Small intestine (tissue), 7 donors: ENCODE data around the gene DHX15. TPM values are rescaled to one million over a fixed set of nuclear protein-coding genes. Genes with fewer than 3 reads are reported as not detected.
"Not testable (repeated sequence)": the region's sequence is repeated elsewhere in the genome, so short reads cannot be mapped to it uniquely, and the experiment has no call there.

Experiments
- DNase-seq, 2 donors: peaks; one replicate each; pipeline versions ENCODE4 v3.0.0 to v3.0.0-alpha.2; 2013
- FAIRE-seq: peaks from 2 replicates; lab custom pipeline; 2012; peaks lifted over from hg19 to GRCh38; lab: Jason Lieb, UNC
- H3K27ac ChIP-seq, 3 donors: one replicate each; pipeline ENCODE4 v1.5.1; 2013; ENCODE audit warnings: low read length in 2 of 3, mild to moderate bottlenecking in 2 of 3, control low read depth in 1 of 3, inconsistent platforms in 1 of 3, low read depth in 1 of 3, moderate library complexity in 1 of 3
- H3K27me3 ChIP-seq, 3 donors: one replicate each; pipeline ENCODE4 v1.6.1; 2013; ENCODE audit warnings: low read length in 3 of 3, inconsistent platforms in 1 of 3; ENCODE audit not compliant: control insufficient read depth in 3 of 3, insufficient read depth in 3 of 3
- H3K36me3 ChIP-seq, 3 donors: one replicate each; pipeline ENCODE4 v1.6.1; 2013; ENCODE audit warnings: low read length in 3 of 3, inconsistent platforms in 1 of 3, low read depth in 1 of 3, mild to moderate bottlenecking in 1 of 3, moderate library complexity in 1 of 3; ENCODE audit not compliant: control insufficient read depth in 3 of 3, insufficient read depth in 2 of 3
- H3K4me1 ChIP-seq, 3 donors: one replicate each; pipeline ENCODE4 v1.6.1; 2013; ENCODE audit warnings: low read length in 2 of 3, inconsistent platforms in 1 of 3, low read depth in 1 of 3, mild to moderate bottlenecking in 1 of 3, moderate library complexity in 1 of 3; ENCODE audit not compliant: control insufficient read depth in 3 of 3, insufficient read depth in 2 of 3
- H3K4me3 ChIP-seq, 3 donors: one replicate each; pipeline ENCODE4 v1.5.1; 2013; ENCODE audit warnings: low read length in 3 of 3, control low read depth in 1 of 3, inconsistent platforms in 1 of 3, low read depth in 1 of 3, mild to moderate bottlenecking in 1 of 3, moderate library complexity in 1 of 3
- H3K9me3 ChIP-seq, 2 donors: one replicate each; pipeline ENCODE4 v1.6.1; 2013; ENCODE audit warnings: low read depth in 1 of 2, low read length in 1 of 2; ENCODE audit not compliant: control insufficient read depth in 2 of 2, insufficient read depth in 1 of 2
- WGBS, 3 donors: extraction: QIAGEN DNeasy Blood & Tissue Kit; methylation state at CpG; one replicate each; pipeline ENCODE4 v1.1.7; 2013; 5-methylcytosine and 5-hydroxymethylcytosine counted together
- polyA plus RNA-seq, 4 donors: library from polyadenylated mRNA; stranded (reverse) in 3 of 4; unstranded in 1 of 4; fragments of 200-250 nt in 3 of 4; fragments of 120-200 nt in 1 of 4; gene quantifications; one replicate each; pipeline versions ENCODE4 v1.2.1 to v1.2.3, GENCODE V29; 2013
- donor health status: healthy with polysubstance abuse.
- donor health status: control.
- donor health status: control.
- donor health status: Bipolar disorder and iron deficiency.
- donor health status: healthy.

Gene DHX15
- polyA plus RNA-seq, 4 donors = 47.6 to 129 (median 54.2) TPM

DNA sequence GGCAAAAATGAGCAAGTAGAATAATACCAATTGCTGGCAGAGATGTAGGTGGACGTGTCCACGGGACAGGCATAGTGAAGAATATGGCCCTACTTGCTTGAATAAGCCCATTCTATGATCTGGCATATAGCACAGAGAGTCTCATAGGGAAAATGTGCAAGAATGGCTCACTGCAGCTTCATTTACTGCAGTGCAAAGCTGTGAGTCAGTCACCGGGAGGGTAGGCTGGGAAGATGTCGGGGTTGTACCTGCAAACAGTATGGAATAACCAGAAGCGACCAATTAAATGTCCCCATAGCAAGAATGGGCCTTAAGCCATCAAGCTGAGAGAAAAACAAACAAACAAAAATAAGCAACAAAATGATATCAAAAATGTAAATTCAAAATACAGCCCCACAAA lies 74.3 kb downstream of the DHX15 start:
- Histone ChIP-seq H3K27ac (no peak overlapping the region), H3K9me3 (no peaks in the 10 kb centered on the region), H3K4me1 (no peaks in the 10 kb centered on the region), H3K4me3 (no peak overlapping the region), H3K36me3 (peaks cover 0 to 3% (median 0%) of the 10 kb centered on the region in 3 donors), H3K27me3 (no peaks in the 10 kb centered on the region)
- WGBS, 3 donors = 95 to 99% (median 98%) methylated on average over 5 of the region's 5 CpGs
- DNase-seq = no peak
- FAIRE-seq = no peak

DNA sequence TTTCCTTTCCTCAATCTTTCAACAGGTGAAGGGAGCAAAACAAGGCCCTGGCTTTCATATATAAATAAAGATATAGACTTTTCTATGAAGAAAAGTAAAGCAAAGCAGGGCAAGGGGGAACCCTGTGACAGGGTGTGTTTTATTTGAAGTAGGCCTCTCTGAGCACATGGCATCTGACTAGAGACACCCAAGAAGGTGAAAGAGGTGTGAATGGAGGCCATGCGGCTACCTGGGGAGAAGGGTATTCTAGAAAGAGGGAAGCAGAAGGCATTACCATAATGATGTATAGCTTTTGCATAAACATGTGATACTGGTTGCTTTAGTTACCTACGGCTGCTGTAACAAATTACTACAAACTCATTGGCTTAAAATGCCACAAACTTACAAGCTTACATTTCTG lies 75.8 kb downstream of the DHX15 start:
- H3K27me3 ChIP-seq = no peaks in the 10 kb centered on the region
- FAIRE-seq (no peak), DNase-seq (no peak)
- no peaks in the 10 kb centered on the region for H3K4me1 ChIP-seq
- H3K36me3 ChIP-seq = peaks cover 0 to 3% (median 0%) of the 10 kb centered on the region in 3 donors
- H3K9me3 ChIP-seq = no peaks in the 10 kb centered on the region
- no peak overlapping the region for H3K27ac ChIP-seq
- no peak overlapping the region for H3K4me3 ChIP-seq
- WGBS, 3 donors = 92 to 100% (median 95%) methylated on average over 2 of the region's 2 CpGs

DNA sequence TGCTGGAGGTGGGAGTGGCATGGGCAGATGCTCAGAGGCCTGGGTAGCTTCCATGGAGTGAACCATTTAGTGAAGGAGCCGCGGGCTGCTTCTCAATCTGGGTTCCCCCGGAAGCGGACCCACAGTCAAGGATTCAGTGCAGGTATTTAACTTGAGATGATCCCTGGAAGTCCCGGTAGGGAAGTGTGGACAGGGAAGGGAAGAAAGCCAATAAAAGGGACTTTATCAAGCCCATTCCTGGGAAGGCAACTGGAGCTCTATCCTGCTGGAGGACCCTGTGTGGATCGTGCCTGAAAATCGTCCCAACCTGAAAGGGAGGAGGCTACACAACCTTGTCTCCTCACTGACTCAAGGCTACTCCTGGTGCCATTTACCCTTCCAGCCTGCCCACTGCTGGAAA lies 76.9 kb downstream of the DHX15 start:
- DNase-seq = no peak
- Histone ChIP-seq H3K27ac (no peak overlapping the region), H3K4me1 (no peaks in the 10 kb centered on the region), H3K4me3 (no peak overlapping the region), H3K9me3 (no peaks in the 10 kb centered on the region), H3K27me3 (no peaks in the 10 kb centered on the region), H3K36me3 (peaks cover 0 to 3% (median 0%) of the 10 kb centered on the region in 3 donors)
- no peak for FAIRE-seq
- WGBS, 3 donors = 88 to 94% (median 93%) methylated on average over 7 of the region's 7 CpGs

DNA sequence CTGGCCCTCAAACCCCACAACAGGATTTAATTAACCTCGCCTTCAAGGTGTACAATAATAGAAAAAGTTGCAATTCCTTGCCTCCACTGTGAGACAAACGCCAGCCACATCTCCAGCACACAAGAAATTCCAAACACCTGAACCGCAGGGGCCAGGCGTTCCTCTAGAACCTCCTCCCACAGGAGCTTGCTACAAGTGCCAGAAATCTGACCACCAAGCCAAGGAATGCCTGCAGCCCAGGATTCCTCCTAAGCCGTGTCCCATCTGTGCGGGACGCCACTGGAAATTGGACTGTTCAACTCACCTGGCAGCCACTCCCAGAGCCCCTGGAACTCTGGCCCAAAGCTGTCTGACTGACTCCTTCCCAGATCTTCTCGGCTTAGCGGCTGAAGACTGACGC lies 81.3 kb downstream of the DHX15 start:
- DNase-seq, H3K27ac ChIP-seq, H3K36me3 ChIP-seq, H3K27me3 ChIP-seq, H3K4me3 ChIP-seq, FAIRE-seq, H3K9me3 ChIP-seq, H3K4me1 ChIP-seq: not testable (repeated sequence)
- WGBS, 3 donors = 82 to 86% (median 84%) methylated on average over 10 of the region's 10 CpGs

DNA sequence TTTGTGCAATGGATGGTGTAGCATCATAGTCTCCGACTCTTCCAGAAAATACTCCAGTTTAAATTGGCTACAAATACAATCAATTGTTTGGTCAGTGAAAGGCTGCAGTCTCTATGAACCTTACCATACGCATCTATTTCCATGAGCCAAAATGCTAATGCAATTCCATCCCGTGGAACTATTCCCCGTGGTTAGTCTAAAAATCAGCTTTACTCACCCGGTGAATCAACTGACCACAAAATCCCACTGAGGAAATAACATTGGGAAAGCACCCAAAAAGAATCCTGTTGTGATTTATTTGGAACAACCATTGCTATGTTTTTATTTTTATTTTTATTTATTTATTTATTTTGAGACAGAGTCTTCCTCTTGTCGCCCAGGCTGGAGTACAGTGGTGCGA lies 87.1 kb downstream of the DHX15 start:
- no peak overlapping the region for H3K27ac ChIP-seq
- WGBS, 3 donors = 88 to 95% (median 91%) methylated on average over 7 of the region's 7 CpGs
- no peaks in the 10 kb centered on the region for H3K36me3 ChIP-seq
- DNase-seq (no peak), FAIRE-seq (no peak)
- H3K4me1 ChIP-seq = no peaks in the 10 kb centered on the region
- H3K27me3 ChIP-seq = peaks cover 0 to 4% (median 0%) of the 10 kb centered on the region in 3 donors
- no peak overlapping the region for H3K4me3 ChIP-seq
- no peaks in the 10 kb centered on the region for H3K9me3 ChIP-seq

DNA sequence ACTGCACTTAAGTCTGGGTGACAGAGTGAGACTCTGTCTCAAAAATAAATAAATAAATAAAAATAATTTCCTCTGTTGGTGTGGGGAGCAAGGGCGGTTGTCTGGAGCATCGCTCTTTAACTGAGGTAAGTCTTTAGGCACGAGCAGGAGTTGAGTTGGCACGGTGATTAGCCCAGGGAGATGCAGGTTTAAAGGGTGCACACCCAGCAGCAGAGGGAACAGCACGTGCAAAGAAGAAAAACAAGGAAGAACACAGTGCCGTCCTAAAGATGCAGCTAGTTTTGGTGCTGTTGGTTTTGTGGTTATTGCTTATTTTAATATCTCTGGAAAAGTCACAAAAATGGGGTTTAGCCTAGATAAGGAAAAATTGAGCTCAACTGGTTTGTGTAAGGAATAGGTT lies 87.8 kb downstream of the DHX15 start:
- Histone ChIP-seq H3K27ac (no peak overlapping the region), H3K4me1 (no peaks in the 10 kb centered on the region), H3K4me3 (no peak overlapping the region), H3K9me3 (no peaks in the 10 kb centered on the region), H3K27me3 (peaks cover 0 to 4% (median 0%) of the 10 kb centered on the region in 3 donors), H3K36me3 (no peaks in the 10 kb centered on the region)
- DNase-seq = no peak
- FAIRE-seq = no peak
- WGBS, 3 donors = 88% methylated on average over 6 of the region's 6 CpGs

DNA sequence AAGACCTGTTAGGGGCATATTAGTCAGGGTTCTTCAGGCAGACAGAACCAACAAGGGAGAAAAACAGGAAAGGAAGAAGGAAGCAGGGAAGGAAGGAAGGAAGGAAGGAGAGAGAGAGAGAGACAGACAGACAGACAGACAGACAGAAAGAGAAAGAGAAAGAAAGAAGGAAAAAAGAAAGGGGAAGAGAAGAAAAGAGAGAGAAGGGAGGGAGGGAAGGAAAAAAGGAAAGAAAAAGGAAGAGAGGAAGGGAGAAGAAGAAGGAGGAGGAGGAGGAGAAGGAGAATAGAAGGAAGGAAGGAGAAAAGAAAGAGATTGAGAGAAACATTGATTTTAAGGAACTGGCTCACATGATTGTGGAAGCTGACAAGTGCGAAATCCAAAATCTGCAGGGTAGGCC lies 89.0 kb downstream of the DHX15 start:
- DNase-seq (no peak), FAIRE-seq (no peak)
- Histone ChIP-seq H3K27me3 (peaks cover 0 to 8% (median 0%) of the 10 kb centered on the region in 3 donors), H3K4me1 (no peaks in the 10 kb centered on the region), H3K4me3 (no peak overlapping the region), H3K9me3 (no peaks in the 10 kb centered on the region), H3K27ac (no peak overlapping the region), H3K36me3 (no peaks in the 10 kb centered on the region)
- WGBS, 3 donors = 90 to 100% (median 93%) methylated on average over 1 of the region's 1 CpG

DNA sequence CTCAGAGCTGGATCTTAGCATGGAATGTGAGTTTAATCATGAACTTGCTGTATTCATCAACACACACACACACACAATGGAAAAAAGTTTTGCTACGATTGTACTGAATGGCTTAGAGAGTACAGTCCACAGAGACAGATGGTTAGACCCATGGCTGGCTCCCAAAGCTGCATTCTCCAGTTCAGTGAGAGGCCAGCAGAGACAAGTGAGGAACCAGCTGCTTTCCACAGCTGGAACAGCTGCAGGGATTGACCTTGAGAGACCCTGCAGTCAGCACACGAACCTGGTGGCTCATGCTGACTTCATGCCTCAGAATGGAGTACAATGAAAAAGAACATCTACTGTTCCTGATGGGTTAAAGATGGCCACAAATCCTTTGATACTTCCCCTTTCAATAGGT lies 94.5 kb downstream of the DHX15 start:
- 48 to 61% (median 56%) methylated on average over 2 of the region's 2 CpGs for WGBS, 3 donors
- Histone ChIP-seq H3K9me3 (no peaks in the 10 kb centered on the region), H3K4me1 (no peaks in the 10 kb centered on the region), H3K36me3 (no peaks in the 10 kb centered on the region), H3K27ac (no peak overlapping the region), H3K27me3 (peaks cover 0 to 20% (median 0%) of the 10 kb centered on the region in 3 donors), H3K4me3 (no peak overlapping the region)
- FAIRE-seq (no peak), DNase-seq (peak in 1 of 2 donors; percentile 21)
